Smooth muscle cell (in vitro differentiated cells): ENCODE results near the gene SLC25A48. TPM values are rescaled to one million over a fixed set of nuclear protein-coding genes. Genes with fewer than 3 reads are reported as not detected.

Experiments used
- DNase-seq: peaks from one replicate; lab custom pipeline; 2025; ENCODE audit not compliant: unreplicated experiment; lab: John Stamatoyannopoulos, UW
- H2AFZ ChIP-seq: fragments of 200-600 bp; sonication (generic); 2 replicates; pipeline ENCODE4 v1.6.0; 2016; ENCODE audit warnings: antibody characterized with exemption, low read depth, mild to moderate bottlenecking
- H3F3A ChIP-seq: fragments of 200-600 bp; sonication (generic); 2 replicates; pipeline ENCODE4 v1.6.0; 2017; ENCODE audit warnings: antibody characterized with exemption, low read depth
- H3K27ac ChIP-seq: fragments of 200-600 bp; sonication (generic); 2 replicates; pipeline ENCODE4 v1.5.1; 2016; ENCODE audit warnings: low read depth, mild to moderate bottlenecking
- H3K27me3 ChIP-seq: fragments of 200-600 bp; sonication (generic); 2 replicates; pipeline ENCODE4 v1.6.1; 2016; ENCODE audit warnings: low read depth, mild to moderate bottlenecking
- H3K36me3 ChIP-seq: fragments of 200-600 bp; sonication (generic); 2 replicates; pipeline ENCODE4 v1.5.1; 2016; ENCODE audit warnings: low read depth
- H3K4me1 ChIP-seq: fragments of 200-600 bp; sonication (generic); 2 replicates; pipeline ENCODE4 v1.5.1; 2016; ENCODE audit warnings: low read depth
- H3K4me2 ChIP-seq: fragments of 200-600 bp; sonication (generic); 2 replicates; pipeline ENCODE4 v1.6.0; 2016; ENCODE audit warnings: mild to moderate bottlenecking
- H3K4me3 ChIP-seq: fragments of 200-600 bp; sonication (generic); 2 replicates; pipeline ENCODE4 v1.5.1; 2016; ENCODE audit warnings: mild to moderate bottlenecking
- H3K79me2 ChIP-seq: fragments of 200-600 bp; sonication (generic); 2 replicates; pipeline ENCODE4 v1.6.0; 2016; ENCODE audit warnings: low read depth, mild to moderate bottlenecking
- H3K9ac ChIP-seq: fragments of 200-600 bp; sonication (generic); 2 replicates; pipeline ENCODE4 v1.6.0; 2016; ENCODE audit warnings: low read depth
- H3K9me3 ChIP-seq: fragments of 200-600 bp; sonication (generic); replicated peaks from 2 replicates; pipeline ENCODE4 v1.5.1; 2016; ENCODE audit warnings: low read depth
- H4K20me1 ChIP-seq: fragments of 200-600 bp; sonication (generic); 2 replicates; pipeline ENCODE4 v1.6.0; 2016; ENCODE audit warnings: low read depth
- CTCF ChIP-seq: fragments of 200-600 bp; sonication (generic); IDR thresholded peaks from 2 replicates; pipeline ENCODE4 v1.5.1; 2017; ENCODE audit warnings: borderline replicate concordance, mild to moderate bottlenecking, antibody characterized with exemption; ENCODE audit not compliant: insufficient read depth, poor library complexity, severe bottlenecking
- WGBS: methylation state at CpG from one replicate; pipeline ENCODE4 v1.1.7; 2016; ENCODE audit warnings: low lambda C conversion rate; 5-methylcytosine and 5-hydroxymethylcytosine counted together
- polyA plus RNA-seq: library from polyadenylated mRNA; unstranded; fragments of >200 nt; fragmentation: Nextera tagmentation; extraction: Ambion mirVana; gene quantifications from 2 replicates; pipeline ENCODE4 v1.2.1, GENCODE V29; 2016
- total RNA-seq: library from RNA; depleted of rRNA; stranded (reverse); fragments of >200 nt; gene quantifications from 2 replicates; pipeline ENCODE4 v1.2.3, GENCODE V29; 2014

SLC25A48 gene
- total and polyA plus RNA-seq, 2 experiments from 2014 or later: 0.85 to 4.0 TPM

GRCh38 chr5:135900276-135900675, 65.8 kb downstream of the SLC25A48 start:
- H3K27me3 ChIP-seq: peaks cover 95% of the 10 kb centered on the region
- H3K4me2 ChIP-seq: no peak overlapping the region
- no peaks in the 10 kb centered on the region for H3F3A ChIP-seq
- no peak overlapping the region for H2AFZ ChIP-seq
- H3K9ac ChIP-seq: no peak overlapping the region
- no peaks in the 10 kb centered on the region for H3K36me3 ChIP-seq
- no peaks in the 10 kb centered on the region for H3K4me1 ChIP-seq
- H3K79me2 ChIP-seq: no peaks in the 10 kb centered on the region
- TF ChIP-seq CTCF: no peak
- H3K27ac ChIP-seq: no peak overlapping the region
- WGBS: 50% methylated on average over 3 of the region's 3 CpGs
- DNase-seq: no peak
- no peak overlapping the region for H3K4me3 ChIP-seq
- H3K9me3 ChIP-seq: no peaks in the 10 kb centered on the region
- no peaks in the 10 kb centered on the region for H4K20me1 ChIP-seq

- no peaks in the 10 kb centered on the region for H4K20me1 ChIP-seq
- no peaks in the 10 kb centered on the region for H3K9me3 ChIP-seq
- DNase-seq: no peak
- no peaks in the 10 kb centered on the region for H3K79me2 ChIP-seq
- WGBS: 4% methylated on average over 3 of the region's 3 CpGs
- peaks cover 97% of the 10 kb centered on the region for H3K27me3 ChIP-seq
- H3K4me1 ChIP-seq: no peaks in the 10 kb centered on the region
- no peak overlapping the region for H3K4me2 ChIP-seq
- no peak overlapping the region for H3K4me3 ChIP-seq
- no peak overlapping the region for H2AFZ ChIP-seq
- no peaks in the 10 kb centered on the region for H3K36me3 ChIP-seq
- H3K9ac ChIP-seq: no peak overlapping the region
- TF ChIP-seq CTCF: no peak
- H3K27ac ChIP-seq: no peak overlapping the region
- H3F3A ChIP-seq: no peaks in the 10 kb centered on the region
These were observed 67.2 kb downstream of the SLC25A48 start for GRCh38 chr5:135901633-135902032.

GRCh38 chr5:135905144-135905543, 70.7 kb downstream of the SLC25A48 start:
- Histone ChIP-seq H3K9ac (no peak overlapping the region), H3K27me3 (peaks cover 100% of the 10 kb centered on the region), H2AFZ (no peak overlapping the region), H3K27ac (no peak overlapping the region), H3K4me2 (no peak overlapping the region), H4K20me1 (no peaks in the 10 kb centered on the region), H3K79me2 (no peaks in the 10 kb centered on the region), H3K36me3 (no peaks in the 10 kb centered on the region), H3F3A (no peaks in the 10 kb centered on the region), H3K4me3 (no peak overlapping the region), H3K9me3 (no peaks in the 10 kb centered on the region), H3K4me1 (no peaks in the 10 kb centered on the region)
- WGBS: 59% methylated on average over 1 of the region's 1 CpG
- no peak for TF ChIP-seq CTCF
- DNase-seq: no peak
